MCF 10A (cell line): Measurements from ENCODE around the gene TIAM2. TPM values are rescaled to one million over a fixed set of nuclear protein-coding genes. Genes with fewer than 3 reads are reported as not detected.
A peak's percentile ranks its signal among the peaks of the same experiment; 100 is the strongest.

ENCODE experiments used
- BruUV-seq: library from RNA; stranded (reverse); fragments of 400-500 nt; replicated peaks from 2 replicates; lab custom pipeline; 2021; lab: Mats Ljungman, UMichigan
- CTCF ChIA-PET: fragments of 300-600 bp; sonication (Branson Sonifier 250); formaldehyde crosslinking; extraction: SDS; loops from one replicate; lab custom pipeline; 2021; ENCODE audit warnings: antibody characterized with exemption, inconsistent platforms; lab: Yijun Ruan, JAX
- POLR2A ChIA-PET: fragments of 300-600, 350-650 bp; sonication (Branson Sonifier 250); formaldehyde crosslinking; extraction: SDS; loops from one replicate; lab custom pipeline; 2020; ENCODE audit warnings: antibody characterized with exemption, inconsistent platforms; lab: Yijun Ruan, JAX
- DNase-seq: peaks from one replicate; pipeline ENCODE4 v3.0.0-alpha.2; 2018; ENCODE audit not compliant: unreplicated experiment
- H3K27ac Mint-ChIP-seq: one replicate; pipeline ENCODE4 v1.8.0; 2022; ENCODE audit warnings: mild to moderate bottlenecking, low read depth, mixed read lengths; ENCODE audit not compliant: unreplicated experiment
- H3K27me3 Mint-ChIP-seq: one replicate; pipeline ENCODE4 v1.8.0; 2022; ENCODE audit warnings: mixed read lengths; ENCODE audit not compliant: insufficient read depth, unreplicated experiment
- H3K36me3 Mint-ChIP-seq: one replicate; pipeline ENCODE4 v1.8.0; 2022; ENCODE audit warnings: mild to moderate bottlenecking, moderate library complexity, mixed read lengths; ENCODE audit not compliant: insufficient read depth, unreplicated experiment
- H3K4me1 Mint-ChIP-seq: one replicate; pipeline ENCODE4 v1.8.0; 2022; ENCODE audit warnings: mixed read lengths; ENCODE audit not compliant: insufficient read depth, unreplicated experiment
- H3K4me3 Mint-ChIP-seq: one replicate; pipeline ENCODE4 v1.8.0; 2022; ENCODE audit warnings: mild to moderate bottlenecking, moderate library complexity, mixed read lengths; ENCODE audit not compliant: unreplicated experiment
- H3K9me3 Mint-ChIP-seq: one replicate; pipeline ENCODE4 v1.8.0; 2022; ENCODE audit warnings: mixed read lengths; ENCODE audit not compliant: unreplicated experiment
- intact Hi-C: fragments of 100-400 bp; cut with micrococcal nuclease; formaldehyde crosslinking; loops from 2 replicates; pipeline ENCODE4 v1.14.1; 2022
- total RNA-seq: library from RNA; stranded (reverse); gene quantifications from 2 replicates; pipeline ENCODE4 v1.2.3, GENCODE V29; 2022
- TF ChIP-seq, protein P1 (sequence below): fragments of 200-600 bp; IDR thresholded peaks from one replicate; pipeline ENCODE4 v1.8.0; 2022; ENCODE audit warnings: antibody characterized with exemption, mild to moderate bottlenecking; ENCODE audit not compliant: unreplicated experiment

Gene TIAM2
- total RNA-seq, 1 experiment from 2014 or later, result 3.1 TPM

DNA sequence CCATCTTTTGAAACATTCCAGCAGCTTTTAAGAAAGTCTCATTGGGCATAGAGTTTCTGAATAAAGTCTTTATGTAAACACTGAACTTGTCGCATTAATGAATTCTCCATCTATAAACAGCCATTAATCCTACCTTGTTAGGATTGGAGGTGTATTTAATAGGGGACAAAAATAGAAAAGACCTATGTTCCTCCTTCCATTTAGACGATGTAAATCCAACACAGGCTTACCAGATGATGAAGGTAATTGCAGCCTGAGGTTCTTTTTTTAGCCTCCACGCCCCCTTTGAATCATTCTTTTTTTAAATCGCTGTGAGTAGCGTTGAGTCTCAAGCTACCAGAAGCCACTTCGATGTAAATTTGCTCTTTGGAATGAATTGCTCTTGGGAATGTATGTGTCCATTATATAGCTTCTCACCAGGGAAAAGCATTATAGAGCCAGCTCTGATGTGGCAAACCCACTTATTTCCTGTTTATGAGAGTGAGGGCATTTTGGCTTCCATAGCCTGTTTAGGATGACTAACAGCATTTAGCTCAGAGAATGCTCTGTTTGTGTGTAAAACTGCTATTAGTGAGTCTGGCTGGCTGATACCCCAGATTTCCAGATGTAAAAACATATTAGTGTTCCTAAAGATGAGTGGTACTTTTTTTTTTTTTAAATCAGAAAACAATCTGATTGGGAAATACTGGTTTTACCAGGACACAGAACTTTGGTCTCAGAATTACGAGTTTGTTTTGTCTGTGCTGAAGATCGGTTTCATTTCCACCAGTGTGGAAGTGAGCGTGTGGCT lies 193.8 kb downstream of the TIAM2 start:
- BruUV-seq, result no TSS peak
- ChIA-PET POLR2A (interaction anchor here (0.6 to 2.0 kb wide), 8 partner anchors 8 to 513 kb away, joined by 3 to 10 read pairs (median 4); partner anchors contain the start of gene TFB1M), CTCF (interaction anchor here (0.6 to 2.8 kb wide), 9 partner anchors 11 to 514 kb away, joined by 3 to 11 read pairs (median 3); no protein-coding TSS in a partner anchor)
- H3K36me3 Mint-ChIP-seq, result no peaks in the 10 kb centered on the region
- no peaks in the 10 kb centered on the region for H3K9me3 Mint-ChIP-seq
- TF ChIP-seq, protein P1, sequence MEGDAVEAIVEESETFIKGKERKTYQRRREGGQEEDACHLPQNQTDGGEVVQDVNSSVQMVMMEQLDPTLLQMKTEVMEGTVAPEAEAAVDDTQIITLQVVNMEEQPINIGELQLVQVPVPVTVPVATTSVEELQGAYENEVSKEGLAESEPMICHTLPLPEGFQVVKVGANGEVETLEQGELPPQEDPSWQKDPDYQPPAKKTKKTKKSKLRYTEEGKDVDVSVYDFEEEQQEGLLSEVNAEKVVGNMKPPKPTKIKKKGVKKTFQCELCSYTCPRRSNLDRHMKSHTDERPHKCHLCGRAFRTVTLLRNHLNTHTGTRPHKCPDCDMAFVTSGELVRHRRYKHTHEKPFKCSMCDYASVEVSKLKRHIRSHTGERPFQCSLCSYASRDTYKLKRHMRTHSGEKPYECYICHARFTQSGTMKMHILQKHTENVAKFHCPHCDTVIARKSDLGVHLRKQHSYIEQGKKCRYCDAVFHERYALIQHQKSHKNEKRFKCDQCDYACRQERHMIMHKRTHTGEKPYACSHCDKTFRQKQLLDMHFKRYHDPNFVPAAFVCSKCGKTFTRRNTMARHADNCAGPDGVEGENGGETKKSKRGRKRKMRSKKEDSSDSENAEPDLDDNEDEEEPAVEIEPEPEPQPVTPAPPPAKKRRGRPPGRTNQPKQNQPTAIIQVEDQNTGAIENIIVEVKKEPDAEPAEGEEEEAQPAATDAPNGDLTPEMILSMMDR, result no peak
- H3K4me1 Mint-ChIP-seq, result peaks cover 23% of the 10 kb centered on the region
- intact Hi-C loops, result no loop called here
- no peaks in the 10 kb centered on the region for H3K27me3 Mint-ChIP-seq
- H3K27ac Mint-ChIP-seq, result peak overlapping the region; percentile 81
- DNase-seq, result peak; percentile 85
- peak overlapping the region; percentile 37 for H3K4me3 Mint-ChIP-seq

DNA sequence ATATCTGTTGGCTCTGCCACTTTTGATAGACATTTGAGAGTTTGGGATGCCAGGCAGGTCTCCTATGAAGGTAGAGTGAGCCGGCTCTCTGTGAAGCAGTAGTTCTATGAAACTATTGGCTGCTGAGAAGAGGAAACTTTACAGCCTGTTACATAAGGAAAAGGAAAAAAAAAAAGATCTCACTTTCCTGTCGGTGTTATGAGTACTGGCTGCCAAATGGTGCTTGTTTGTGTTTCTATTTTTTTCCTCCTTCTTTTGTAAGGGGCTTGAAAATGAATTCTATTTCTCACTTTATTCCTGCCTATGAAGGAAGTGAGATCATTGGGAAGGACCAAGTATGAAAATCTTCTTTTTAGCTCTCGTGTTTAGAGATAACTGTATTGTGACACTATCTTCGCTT lies 195.6 kb downstream of the TIAM2 start:
- no peak overlapping the region for H3K27ac Mint-ChIP-seq
- TF ChIP-seq, protein P1, result no peak
- CTCF ChIA-PET, result no interaction called here
- POLR2A ChIA-PET, result interaction anchor here (0.6 kb wide), 1 partner anchor 209 kb away, joined by 3 read pairs; no protein-coding TSS in a partner anchor
- peaks cover 24% of the 10 kb centered on the region for H3K4me1 Mint-ChIP-seq
- no peaks in the 10 kb centered on the region for H3K36me3 Mint-ChIP-seq
- H3K4me3 Mint-ChIP-seq, result no peak overlapping the region
- no peak for DNase-seq
- no peaks in the 10 kb centered on the region for H3K27me3 Mint-ChIP-seq
- H3K9me3 Mint-ChIP-seq, result no peaks in the 10 kb centered on the region
- intact Hi-C loops, result no loop called here
- no TSS peak for BruUV-seq

DNA sequence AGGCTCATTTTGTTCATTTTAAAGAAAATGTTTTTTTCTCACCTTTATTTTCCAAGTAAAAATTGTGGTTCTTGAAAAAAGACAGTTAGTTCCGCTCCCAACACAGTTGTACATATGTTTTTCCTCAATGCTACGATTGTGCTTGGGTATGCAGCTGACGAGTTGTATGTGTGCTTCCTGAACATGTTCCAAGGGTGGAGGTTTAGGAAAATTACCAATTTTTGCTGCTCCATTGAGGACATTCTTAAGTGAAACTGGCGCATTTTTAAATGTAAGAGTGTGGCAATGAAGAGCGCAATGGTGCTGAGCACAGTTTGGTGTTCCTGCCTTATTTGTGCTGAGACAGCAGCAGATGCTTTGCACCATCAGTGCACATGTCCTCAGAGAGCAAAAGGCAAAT lies 198.4 kb downstream of the TIAM2 start:
- no peaks in the 10 kb centered on the region for H3K27me3 Mint-ChIP-seq
- peaks cover 16% of the 10 kb centered on the region for H3K4me1 Mint-ChIP-seq
- intact Hi-C loops, result no loop called here
- ChIA-PET CTCF (no interaction called here), POLR2A (no interaction called here)
- TF ChIP-seq, protein P1, result no peak
- no peaks in the 10 kb centered on the region for H3K36me3 Mint-ChIP-seq
- H3K9me3 Mint-ChIP-seq, result no peaks in the 10 kb centered on the region
- no peak overlapping the region for H3K4me3 Mint-ChIP-seq
- no peak for DNase-seq
- BruUV-seq, result no TSS peak
- no peak overlapping the region for H3K27ac Mint-ChIP-seq

DNA sequence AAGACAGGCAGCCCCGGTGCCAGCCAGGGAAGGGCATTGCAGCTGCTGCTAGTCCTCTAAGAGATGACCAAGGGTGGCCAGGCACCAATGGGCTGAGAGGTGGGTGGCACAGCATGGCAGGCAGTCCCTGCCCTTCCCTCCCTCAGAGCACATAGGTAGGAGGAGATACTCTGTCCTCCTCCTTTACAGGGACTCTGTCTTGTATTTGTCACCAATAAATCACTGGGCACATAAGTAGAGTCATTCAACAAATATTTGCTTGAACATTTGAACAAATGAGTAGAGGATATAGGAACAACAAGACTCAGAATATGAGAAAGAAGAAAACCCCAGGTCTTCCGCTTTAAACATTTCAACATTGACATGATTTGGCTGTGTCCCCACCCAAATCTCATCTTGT lies 199.3 kb downstream of the TIAM2 start:
- DNase-seq, result no peak
- Mint-ChIP-seq H3K36me3 (no peaks in the 10 kb centered on the region), H3K4me1 (peaks cover 14% of the 10 kb centered on the region), H3K4me3 (no peak overlapping the region), H3K27me3 (no peaks in the 10 kb centered on the region), H3K27ac (no peak overlapping the region), H3K9me3 (no peaks in the 10 kb centered on the region)
- ChIA-PET CTCF (no interaction called here), POLR2A (no interaction called here)
- no TSS peak for BruUV-seq
- TF ChIP-seq, protein P1, result no peak
- intact Hi-C loops, result no loop called here
